Astrocyte of the cerebellum (primary cell): ENCODE data around the gene ZNF440.
"Not testable (repeated sequence)": the region's sequence is repeated elsewhere in the genome, so short reads cannot be mapped to it uniquely, and the experiment has no call there.

Experiments used
- DNase-seq: peaks from one replicate; pipeline ENCODE4 v3.0.0-alpha.2; 2011; ENCODE audit warnings: low read depth
- H3K4me3 ChIP-seq: 2 replicates; pipeline ENCODE4 v1.5.1; 2011; ENCODE audit warnings: mild to moderate bottlenecking, low read depth, low read length, moderate library complexity
- in situ Hi-C: cut with HindIII; loops from 2 replicates; pipeline ENCODE4 v1.10.0; 2017; ENCODE audit warnings: low sequenced_read_pairs
- TF ChIP-seq, protein P1 (sequence below): IDR thresholded peaks from 2 replicates; pipeline ENCODE4 v1.5.1; 2012; ENCODE audit warnings: low read length, low read depth, moderate library complexity, mild to moderate bottlenecking; ENCODE audit errors: missing control alignments

Gene ZNF440

DNA sequence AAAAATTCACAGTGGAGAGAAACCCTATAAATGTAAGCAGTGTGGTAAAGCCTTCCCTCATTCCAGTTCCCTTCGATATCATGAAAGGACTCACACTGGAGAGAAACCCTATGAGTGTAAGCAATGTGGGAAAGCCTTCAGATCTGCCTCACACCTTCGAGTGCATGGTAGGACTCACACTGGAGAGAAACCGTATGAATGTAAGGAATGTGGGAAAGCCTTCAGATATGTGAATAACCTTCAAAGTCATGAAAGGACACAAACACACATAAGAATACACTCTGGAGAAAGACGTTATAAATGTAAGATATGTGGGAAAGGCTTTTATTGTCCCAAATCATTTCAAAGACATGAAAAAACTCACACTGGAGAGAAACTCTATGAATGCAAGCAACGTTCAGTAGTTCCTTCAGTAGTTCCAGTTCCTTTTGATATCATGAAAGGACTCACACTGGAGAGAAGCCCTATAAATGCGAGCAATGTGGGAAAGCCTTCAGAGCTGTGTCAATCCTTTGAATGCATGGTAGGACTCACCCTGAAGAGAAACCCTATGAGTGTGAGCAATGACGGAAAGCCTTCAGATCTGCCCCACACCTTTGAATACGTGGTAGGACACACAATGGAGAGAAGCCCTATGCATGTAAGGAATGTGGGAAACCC, 18.3 kb downstream of the ZNF440 start:
- TF ChIP-seq, protein P1, sequence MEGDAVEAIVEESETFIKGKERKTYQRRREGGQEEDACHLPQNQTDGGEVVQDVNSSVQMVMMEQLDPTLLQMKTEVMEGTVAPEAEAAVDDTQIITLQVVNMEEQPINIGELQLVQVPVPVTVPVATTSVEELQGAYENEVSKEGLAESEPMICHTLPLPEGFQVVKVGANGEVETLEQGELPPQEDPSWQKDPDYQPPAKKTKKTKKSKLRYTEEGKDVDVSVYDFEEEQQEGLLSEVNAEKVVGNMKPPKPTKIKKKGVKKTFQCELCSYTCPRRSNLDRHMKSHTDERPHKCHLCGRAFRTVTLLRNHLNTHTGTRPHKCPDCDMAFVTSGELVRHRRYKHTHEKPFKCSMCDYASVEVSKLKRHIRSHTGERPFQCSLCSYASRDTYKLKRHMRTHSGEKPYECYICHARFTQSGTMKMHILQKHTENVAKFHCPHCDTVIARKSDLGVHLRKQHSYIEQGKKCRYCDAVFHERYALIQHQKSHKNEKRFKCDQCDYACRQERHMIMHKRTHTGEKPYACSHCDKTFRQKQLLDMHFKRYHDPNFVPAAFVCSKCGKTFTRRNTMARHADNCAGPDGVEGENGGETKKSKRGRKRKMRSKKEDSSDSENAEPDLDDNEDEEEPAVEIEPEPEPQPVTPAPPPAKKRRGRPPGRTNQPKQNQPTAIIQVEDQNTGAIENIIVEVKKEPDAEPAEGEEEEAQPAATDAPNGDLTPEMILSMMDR: no peak
- H3K4me3 ChIP-seq: no peak overlapping the region
- in situ Hi-C loops: no loop called here
- DNase-seq: no peak

DNA sequence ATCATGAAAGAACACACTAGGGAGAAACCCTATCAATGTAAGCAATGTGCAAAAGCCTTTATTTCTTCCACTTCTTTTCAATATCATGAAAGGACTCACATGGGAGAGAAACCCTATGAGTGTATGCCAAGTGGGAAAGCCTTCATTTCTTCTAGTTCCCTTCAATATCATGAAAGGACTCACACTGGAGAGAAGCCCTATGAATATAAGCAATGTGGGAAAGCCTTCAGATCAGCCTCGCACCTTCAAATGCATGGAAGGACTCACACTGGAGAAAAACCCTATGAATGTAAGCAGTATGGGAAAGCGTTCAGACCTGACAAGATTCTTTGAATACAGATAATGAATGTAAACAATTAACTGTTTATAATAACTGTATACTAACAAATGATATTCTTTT, 19.5 kb downstream of the ZNF440 start:
- DNase-seq: no peak
- in situ Hi-C loops: no loop called here
- TF ChIP-seq, protein P1: no peak
- H3K4me3 ChIP-seq: no peak overlapping the region

DNA sequence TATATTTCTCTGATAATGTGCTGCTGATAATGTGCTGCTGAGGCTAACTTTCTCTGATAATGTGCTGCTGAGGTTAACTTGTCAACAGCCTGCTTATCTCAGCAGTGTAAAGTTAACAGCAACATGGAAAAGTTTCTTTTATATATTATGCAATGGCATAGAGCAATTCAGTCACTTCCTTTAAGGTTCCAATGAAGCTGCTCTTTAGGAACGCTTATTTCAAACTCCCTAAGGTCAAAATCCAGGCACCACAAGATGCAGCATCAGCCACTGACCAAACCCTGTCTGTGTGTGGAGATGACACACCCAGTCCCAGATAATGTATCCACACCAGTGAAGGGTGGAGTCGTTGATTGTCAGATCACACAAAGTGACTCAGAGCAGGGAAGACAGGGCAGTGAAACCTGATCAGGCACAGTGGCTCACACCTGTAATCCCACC, 21.6 kb downstream of the ZNF440 start:
- DNase-seq, H3K4me3 ChIP-seq, in situ Hi-C loops: not testable (repeated sequence)

- TF ChIP-seq, protein P1: no peak
- no peak overlapping the region for H3K4me3 ChIP-seq
- no peak for DNase-seq
- in situ Hi-C loops: no loop called here
Measured at GRCh38 chr19:11843722-11844121, 29.6 kb downstream of the ZNF440 start.

DNA sequence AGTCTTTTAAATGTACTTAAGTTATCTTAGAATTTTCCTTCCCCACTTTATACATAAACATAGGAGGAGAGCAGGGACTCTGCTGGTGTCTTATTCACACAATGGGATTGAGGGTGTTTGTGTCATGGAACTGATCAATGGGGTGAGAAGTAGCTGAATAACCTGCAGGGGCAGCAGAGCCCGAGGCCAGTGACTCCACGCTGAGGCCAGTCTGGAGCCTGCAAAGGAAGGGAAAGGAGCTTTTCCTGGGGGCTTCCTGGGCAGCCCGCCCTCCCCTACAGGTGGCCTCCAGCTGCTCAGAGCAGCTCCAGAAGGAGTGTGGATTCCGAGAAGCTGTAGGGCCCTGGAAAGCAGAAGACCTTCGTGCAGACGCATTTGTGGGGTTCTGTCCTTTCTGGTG, 33.5 kb downstream of the ZNF440 start:
- DNase-seq, in situ Hi-C loops, H3K4me3 ChIP-seq: not testable (repeated sequence)

DNA sequence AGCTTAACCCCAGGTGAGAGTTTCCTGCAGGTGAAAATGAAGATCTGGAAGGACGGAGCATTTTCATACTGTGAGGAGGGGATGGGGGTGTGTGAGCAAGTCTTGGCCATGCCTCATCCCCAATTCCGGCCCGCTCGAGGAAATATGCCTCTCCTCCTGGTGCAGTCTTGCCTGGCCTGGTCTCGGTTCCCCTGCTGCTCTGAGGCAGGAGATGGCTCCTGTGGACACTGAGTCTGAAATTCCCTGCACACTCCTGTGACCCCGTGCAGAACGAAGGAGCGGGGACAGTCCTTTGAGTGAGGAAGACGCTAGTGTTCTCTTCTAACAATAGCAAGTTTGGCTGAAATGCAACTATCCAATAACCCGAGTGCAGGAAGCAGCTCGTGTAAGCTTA, 34.1 kb downstream of the ZNF440 start:
- DNase-seq: no peak
- TF ChIP-seq, protein P1: no peak
- in situ Hi-C loops: no loop called here
- H3K4me3 ChIP-seq: peak overlapping the region; percentile 49

GRCh38 chr19:11848594-11849469, 34.8 kb downstream of the ZNF440 start, which contains the start of gene ZNF439:
ZNF439 (plus strand) TSS chr19:11848726; CDS start chr19:11848868, 142 bp downstream.
- H3K4me3 ChIP-seq: peak within 1 kb of the TSS; percentile 49
- TF ChIP-seq, protein P1: no peak
- peak; percentile 3 for DNase-seq
- in situ Hi-C loops: no loop called here

- H3K4me3 ChIP-seq, in situ Hi-C loops, DNase-seq: not testable (repeated sequence)
Measured at GRCh38 chr19:11850289-11850688, 36.2 kb downstream of the ZNF440 start.
